Activated CD4-positive, alpha-beta T cell treated with anti-CD3 and anti-CD28 coated beads, Interleukin-2, amount 50 U/mL, for 1 hour (primary cell): ENCODE data around the gene FYN.

Source experiments
- DNase-seq: peaks from one replicate; pipeline ENCODE4 v3.0.0-alpha.2; 2020

The FYN gene

DNA sequence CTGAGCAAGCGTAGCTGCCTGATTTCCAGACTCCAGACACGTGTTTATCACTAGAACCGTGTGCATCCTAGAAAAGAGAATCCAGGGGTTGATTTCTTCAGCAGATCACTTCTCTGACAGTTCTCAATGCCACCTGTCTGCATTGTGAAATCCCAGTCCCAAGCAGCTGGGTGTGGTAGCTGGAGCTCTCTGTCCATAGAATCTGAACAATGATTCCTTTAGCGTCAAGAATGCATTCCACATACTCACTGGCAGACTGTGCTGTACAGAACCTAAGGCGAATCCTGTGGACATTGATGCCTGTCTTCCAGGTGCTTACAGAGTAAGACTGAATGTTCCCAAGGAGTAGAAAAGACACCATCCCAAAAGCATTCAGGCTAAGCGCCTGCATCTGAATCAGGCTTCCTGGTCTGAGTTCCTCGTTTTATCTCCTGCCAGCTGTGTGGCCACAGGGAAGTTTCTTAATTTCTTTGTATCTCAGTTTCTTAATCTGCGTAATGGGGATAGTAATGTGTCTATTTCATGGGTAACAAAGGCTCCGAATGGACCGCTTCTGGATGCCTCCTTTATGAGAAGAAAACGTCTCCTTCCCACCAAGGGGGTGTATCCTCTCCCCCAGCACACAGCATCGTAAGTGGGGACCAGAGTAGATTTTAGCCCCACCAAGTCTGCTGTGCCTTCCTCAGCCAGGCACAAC is 257.2 kb downstream of the FYN start:
- no peak for DNase-seq

DNA sequence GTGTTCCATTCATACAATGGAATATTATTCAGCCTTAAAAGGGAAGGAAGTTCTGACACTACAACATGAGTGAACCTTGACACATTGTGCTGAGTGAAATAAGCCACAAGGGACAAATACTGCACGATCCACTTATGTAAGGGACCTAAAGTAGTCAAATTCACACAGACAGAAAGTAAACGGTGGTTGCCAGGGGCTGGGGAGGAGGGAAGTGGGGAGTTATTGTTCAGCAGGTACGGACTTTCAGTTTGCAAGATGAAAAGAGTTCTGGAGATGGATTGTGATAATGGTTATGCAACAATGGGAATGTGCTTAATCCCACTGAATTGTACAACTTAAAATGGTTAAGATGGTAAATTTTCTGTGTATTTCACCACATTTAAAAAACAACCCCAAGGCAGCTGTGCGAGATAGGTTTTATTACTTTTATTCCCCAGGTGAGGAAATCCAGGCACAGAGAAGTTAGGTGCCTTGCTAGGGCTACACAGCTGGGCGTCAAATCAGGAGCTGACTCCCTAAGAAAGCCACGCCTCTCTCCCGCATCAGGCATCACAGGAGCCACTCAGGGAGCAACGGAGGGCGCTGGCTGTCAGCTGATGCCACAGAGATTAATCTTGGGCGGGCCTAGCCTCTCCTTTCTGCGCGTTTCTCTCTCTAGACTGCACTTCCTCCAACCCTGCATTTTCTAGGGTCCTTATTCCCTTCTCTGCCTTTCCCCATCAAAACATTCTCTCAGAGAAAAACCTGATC is 258.2 kb downstream of the FYN start:
- no peak for DNase-seq

DNA sequence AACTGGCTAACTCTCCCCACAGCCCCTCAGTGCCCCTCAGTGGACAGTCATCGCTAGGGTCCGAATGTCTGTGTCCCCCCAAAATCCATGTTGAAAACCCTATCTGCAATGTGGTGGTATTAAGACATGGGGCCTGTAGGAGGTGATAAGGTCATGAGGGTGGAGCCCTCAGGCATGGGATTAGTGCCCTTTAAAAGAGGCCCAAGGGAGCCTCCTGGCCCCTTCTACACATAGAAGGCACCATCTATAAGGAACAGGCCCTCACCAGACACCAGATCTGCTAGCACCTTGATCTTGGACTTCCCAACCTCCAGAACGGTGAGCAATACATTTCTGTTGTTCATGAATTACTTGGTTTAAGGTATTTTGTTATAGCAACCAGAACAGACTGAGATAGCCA is 260.9 kb downstream of the FYN start:
- no peak for DNase-seq

GRCh38 chr6:111610548-111611172 is 262.6 kb downstream of the FYN start:
- DNase-seq: no peak
